Heart right ventricle (tissue), 16 donors: ENCODE data around the gene EEF1G. TPM values are rescaled to one million over a fixed set of nuclear protein-coding genes. Genes with fewer than 3 reads are reported as not detected.

Source experiments
- ATAC-seq, 8 donors: fragments of 200-7000 bp; cut with Tn5 transposase; one replicate each; pipeline ENCODE4 v1.9.1; 2020; ENCODE audit warnings: mild to moderate bottlenecking in 8 of 8, moderate library complexity in 8 of 8, moderate number of reproducible peaks in 1 of 8
- DNase-seq, 2 donors: peaks; one replicate each; pipeline ENCODE4 v3.0.0-alpha.2; 2020
- H3K27ac ChIP-seq, 10 donors: fragments of 200-600 bp; sonication (generic) in 2 of 10; one replicate each; pipeline versions ENCODE4 v1.5.0 to v1.8.0; 2020 to 2022; ENCODE audit warnings: mild to moderate bottlenecking in 3 of 10
- H3K27me3 ChIP-seq, 7 donors: fragments of 200-600 bp; one replicate each; pipeline ENCODE4 v1.8.0; 2021 to 2022; ENCODE audit warnings: mild to moderate bottlenecking in 2 of 7
- H3K36me3 ChIP-seq, 9 donors: fragments of 200-600 bp; sonication (generic) in 1 of 9; one replicate each; pipeline versions ENCODE4 v1.5.0 to v1.8.0; 2020 to 2022; ENCODE audit warnings: mild to moderate bottlenecking in 2 of 9
- H3K4me1 ChIP-seq, 9 donors: fragments of 200-600 bp; sonication (generic) in 1 of 9; one replicate each; pipeline versions ENCODE4 v1.5.0 to v1.8.0; 2020 to 2022; ENCODE audit warnings: mild to moderate bottlenecking in 4 of 9
- H3K4me3 ChIP-seq, 10 donors: fragments of 200-600 bp; sonication (generic) in 2 of 10; one replicate each; pipeline versions ENCODE4 v1.5.0 to v1.8.0; 2020 to 2022; ENCODE audit warnings: mild to moderate bottlenecking in 7 of 10, moderate library complexity in 2 of 10
- H3K9me3 ChIP-seq, 11 donors: fragments of 200-600 bp in 10 of 11; sonication (generic) in 2 of 11; one replicate each; pipeline versions ENCODE4 v1.5.0 to v1.8.0; 2013 to 2022; ENCODE audit warnings: mild to moderate bottlenecking in 2 of 11, control low read depth in 1 of 11, moderate library complexity in 1 of 11
- WGBS, 2 donors: extraction: QIAGEN DNeasy Blood & Tissue Kit; methylation state at CpG; one replicate each; pipeline ENCODE4 v1.1.7; 2013; ENCODE audit warnings: inconsistent platforms in 1 of 2; 5-methylcytosine and 5-hydroxymethylcytosine counted together
- intact Hi-C, 10 donors: fragments of 100-400 bp; cut with DNase I; formaldehyde crosslinking; loops; one replicate each; pipeline versions ENCODE4 v1.11.1 to v1.14.2; 2022
- polyA plus RNA-seq, 2 donors: library from polyadenylated mRNA; stranded (reverse); fragments of 200-250 nt; gene quantifications; one replicate each; pipeline ENCODE4 v1.2.3, GENCODE V29; 2013
- total RNA-seq, 10 donors: library from RNA; stranded (reverse); fragmentation: NEBNext Ultra II Directional in 3 of 10; extraction: Animal tissue kit (Norgen Biotek cat#: 25700) in 3 of 10; gene quantifications; one replicate each; pipeline versions ENCODE4 v1.2.1 to v1.2.4, GENCODE V29; 2021 to 2023
- TF ChIP-seq, protein P1 (sequence below), 9 donors: fragments of 200-600 bp; sonication (generic) in 2 of 9; IDR thresholded peaks; one replicate each; pipeline versions ENCODE4 v1.5.0 to v1.8.0; 2021 to 2022; ENCODE audit warnings: antibody characterized with exemption in 9 of 9, mild to moderate bottlenecking in 5 of 9, moderate library complexity in 1 of 9
- donor health status: Arrhythmogenic right ventricular cardiomyopathy.
- donor health status: ischemic (EF 13 %, LVEDD 7.1; RV severe dilation, severe dysfunction).
- donor health status: healthy with polysubstance abuse.
- donor health status: DM: no; HTN: yes; CAD: no.
- donor health status: DM: no; HTN: no; CAD: no.
- donor health status: ischemic (EF 25% LVEDD 6.9; RV normal size, moderate dysfunction).
- donor health status: ischemic (EF 25% LVEDD 5.7; RV mildly dilated, moderate dysfunction).
- donor health status: healthy.
- donor health status: DM: yes; HTN: yes; CAD: no.
- donor health status: Ischemic cardiomyopathy.
- donor health status: ischemic (EF 35%, LVEDD 5.7; RV mildly dilated, moderate dysfunction).
- donor health status: nonischemic (EF 11% LVEDD 7.7; RV severe dilation, severe dysfunction).
- donor health status: DM: yes; HTN: yes; CAD: no.
- donor health status: PGD.
- donor health status: ischemic (EF 29% LVEDD 5.4; RV normal size, mild dysfunction).
- donor health status: nonischemic (EF 23%, LVEDD 6.1; RV moderate dilation, normal function).

Gene EEF1G
- total and polyA plus RNA-seq, 12 donors, result 555 to 1,173 (median 1,002) TPM

DNA sequence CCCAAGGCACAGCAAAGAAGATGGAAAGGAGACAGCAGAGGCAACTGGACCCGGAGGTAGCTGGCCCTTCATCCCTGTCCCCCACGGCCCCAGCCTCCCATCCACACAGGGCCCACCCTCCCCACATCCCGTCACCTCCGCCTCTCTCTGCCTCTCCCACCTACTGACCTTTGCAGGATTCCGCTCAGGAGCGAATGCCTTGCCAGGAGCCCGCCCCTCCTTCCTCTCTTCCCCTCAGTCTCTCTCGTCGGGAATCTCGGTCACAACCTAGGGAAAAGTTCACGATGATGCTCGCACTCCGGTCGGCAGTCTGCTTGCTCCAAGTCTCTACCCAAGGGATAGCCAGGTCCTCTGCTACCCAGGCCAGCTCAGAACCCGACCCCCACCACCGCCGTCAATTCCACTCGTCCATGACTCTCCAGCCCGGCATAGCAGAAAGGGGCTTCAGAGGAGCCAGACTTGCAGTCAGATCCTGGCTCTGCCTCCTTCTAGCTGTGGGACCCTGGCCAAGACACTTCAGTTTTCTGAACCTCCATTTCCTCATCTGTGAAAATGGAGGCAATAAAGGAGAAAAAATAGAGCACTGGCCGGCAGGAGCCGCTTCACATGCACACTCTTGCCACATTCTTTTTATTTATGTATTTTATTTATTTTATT is 37.3 kb downstream of the EEF1G start:
- H3K27ac ChIP-seq, result peak overlapping the region in 9 of 10 donors; percentile 10 to 100 (median 43)
- peaks cover 0 to 72% (median 46%) of the 10 kb centered on the region in 9 donors for H3K36me3 ChIP-seq
- ATAC-seq (peak in 4 of 8 donors; percentile 9 to 50 (median 27)), DNase-seq (no peak)
- WGBS, 2 donors, result 38% methylated on average over 20 to 21 of the region's 21 CpGs
- H3K4me3 ChIP-seq, result peak overlapping the region in 2 of 10 donors; percentile 6 to 9
- peaks cover 44 to 68% (median 57%) of the 10 kb centered on the region in 9 donors for H3K4me1 ChIP-seq
- no peaks in the 10 kb centered on the region for H3K27me3 ChIP-seq
- intact Hi-C loops, result no loop called here
- no peaks in the 10 kb centered on the region for H3K9me3 ChIP-seq
- TF ChIP-seq, protein P1, sequence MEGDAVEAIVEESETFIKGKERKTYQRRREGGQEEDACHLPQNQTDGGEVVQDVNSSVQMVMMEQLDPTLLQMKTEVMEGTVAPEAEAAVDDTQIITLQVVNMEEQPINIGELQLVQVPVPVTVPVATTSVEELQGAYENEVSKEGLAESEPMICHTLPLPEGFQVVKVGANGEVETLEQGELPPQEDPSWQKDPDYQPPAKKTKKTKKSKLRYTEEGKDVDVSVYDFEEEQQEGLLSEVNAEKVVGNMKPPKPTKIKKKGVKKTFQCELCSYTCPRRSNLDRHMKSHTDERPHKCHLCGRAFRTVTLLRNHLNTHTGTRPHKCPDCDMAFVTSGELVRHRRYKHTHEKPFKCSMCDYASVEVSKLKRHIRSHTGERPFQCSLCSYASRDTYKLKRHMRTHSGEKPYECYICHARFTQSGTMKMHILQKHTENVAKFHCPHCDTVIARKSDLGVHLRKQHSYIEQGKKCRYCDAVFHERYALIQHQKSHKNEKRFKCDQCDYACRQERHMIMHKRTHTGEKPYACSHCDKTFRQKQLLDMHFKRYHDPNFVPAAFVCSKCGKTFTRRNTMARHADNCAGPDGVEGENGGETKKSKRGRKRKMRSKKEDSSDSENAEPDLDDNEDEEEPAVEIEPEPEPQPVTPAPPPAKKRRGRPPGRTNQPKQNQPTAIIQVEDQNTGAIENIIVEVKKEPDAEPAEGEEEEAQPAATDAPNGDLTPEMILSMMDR (IDR thresholded peaks at IDR 0.05), result no peak

DNA sequence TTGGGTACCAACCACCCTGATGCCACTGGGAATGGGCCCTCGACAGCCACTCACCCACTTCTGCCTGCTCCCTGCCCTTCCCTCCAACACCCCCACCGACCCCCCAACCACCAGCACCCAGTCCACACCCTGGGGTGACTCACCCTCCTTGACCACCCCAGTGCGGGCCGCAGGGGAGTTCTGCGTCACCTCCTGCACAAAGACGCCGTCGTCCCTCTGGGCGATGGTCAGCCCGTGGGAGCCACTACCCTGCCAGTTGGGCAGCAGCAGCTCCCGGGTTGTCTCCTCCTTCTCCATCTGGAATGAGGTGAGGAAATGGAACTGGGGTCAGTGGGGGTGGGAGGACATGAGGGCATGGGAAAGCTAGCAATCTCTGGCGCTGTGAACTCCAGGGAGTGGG is 37.9 kb downstream of the EEF1G start:
- no peak overlapping the region for H3K4me3 ChIP-seq
- WGBS, 2 donors, result 72 to 73% methylated on average over 12 of the region's 12 CpGs
- H3K27me3 ChIP-seq, result no peaks in the 10 kb centered on the region
- H3K27ac ChIP-seq, result peak overlapping the region in 6 of 10 donors; percentile 9 to 100 (median 46)
- no peak for ATAC-seq
- intact Hi-C loops, result no loop called here
- peaks cover 41 to 62% (median 50%) of the 10 kb centered on the region in 9 donors for H3K4me1 ChIP-seq
- no peak for DNase-seq
- H3K36me3 ChIP-seq, result peaks cover 0 to 79% (median 53%) of the 10 kb centered on the region in 9 donors
- TF ChIP-seq, protein P1 (IDR thresholded peaks at IDR 0.05), result no peak
- no peaks in the 10 kb centered on the region for H3K9me3 ChIP-seq

DNA sequence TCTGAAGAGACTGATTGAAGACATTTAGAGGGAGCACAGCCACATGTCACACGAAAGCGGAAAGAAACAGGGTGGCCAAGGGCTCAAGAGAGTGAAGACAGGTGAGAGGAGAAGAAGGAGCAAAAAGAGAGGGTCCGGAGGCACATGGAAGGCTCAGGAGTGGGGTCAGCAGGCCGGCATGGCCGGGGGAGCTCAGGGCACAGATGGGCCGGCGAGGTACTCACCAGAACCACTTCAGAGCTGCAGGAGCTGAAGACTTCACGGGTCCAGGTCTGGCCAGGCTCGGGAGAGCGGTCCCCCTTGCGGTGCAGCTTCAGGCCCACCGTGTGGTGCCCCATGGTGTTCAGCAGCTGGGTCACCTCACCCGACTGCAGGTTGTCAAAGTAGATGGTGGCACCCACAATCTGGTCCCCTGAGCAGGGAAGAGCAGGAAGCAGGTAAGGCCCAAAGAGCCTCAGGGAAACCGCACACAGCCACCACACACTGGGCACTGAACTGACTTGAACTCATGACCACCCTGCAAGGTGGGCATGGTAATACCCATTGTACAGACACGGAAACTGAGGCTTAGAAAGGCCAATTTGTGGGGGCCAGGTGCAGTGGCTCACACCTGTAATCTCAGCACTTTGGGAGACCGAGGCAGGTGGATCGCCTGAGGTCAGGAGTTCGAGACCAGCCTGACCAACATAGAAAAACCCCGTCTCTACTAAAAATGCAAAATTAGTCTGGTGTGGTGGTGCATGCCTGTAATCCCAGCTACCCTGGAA is 38.7 kb downstream of the EEF1G start:
- WGBS, 2 donors, result 90 to 94% methylated on average over 19 of the region's 19 CpGs
- intact Hi-C loops, result no loop called here
- Histone ChIP-seq H3K36me3 (peaks cover 0 to 87% (median 57%) of the 10 kb centered on the region in 9 donors), H3K4me3 (no peak overlapping the region), H3K9me3 (no peaks in the 10 kb centered on the region), H3K27me3 (no peaks in the 10 kb centered on the region), H3K27ac (no peak overlapping the region), H3K4me1 (peaks cover 33 to 54% (median 42%) of the 10 kb centered on the region in 9 donors)
- no peak for DNase-seq
- no peak for ATAC-seq
- TF ChIP-seq, protein P1 (IDR thresholded peaks at IDR 0.05), result no peak

DNA sequence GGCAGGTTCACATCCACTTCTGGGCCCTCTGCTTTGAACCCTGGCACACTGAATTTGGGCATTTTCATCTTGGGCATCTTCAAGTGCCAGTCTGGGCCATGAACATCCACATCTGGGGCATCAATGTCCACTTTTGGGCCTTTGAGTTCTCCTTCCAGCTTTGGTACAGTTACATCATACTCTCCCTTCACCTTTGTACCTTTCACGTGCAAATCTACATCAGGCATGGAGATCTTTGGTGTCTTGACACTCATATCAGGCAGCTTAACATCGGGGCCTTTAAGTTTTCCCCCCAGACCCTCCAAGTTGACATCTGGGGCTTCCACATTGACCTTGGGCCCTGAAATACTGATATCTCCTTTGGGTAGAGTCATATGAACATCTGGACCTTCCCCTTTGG is 41.6 kb downstream of the EEF1G start:
- H3K4me3 ChIP-seq, result no peak overlapping the region
- peaks cover 11 to 26% (median 13%) of the 10 kb centered on the region in 9 donors for H3K4me1 ChIP-seq
- H3K9me3 ChIP-seq, result no peaks in the 10 kb centered on the region
- WGBS, 2 donors, result 95 to 97% methylated on average over 2 of the region's 2 CpGs
- no peak overlapping the region for H3K27ac ChIP-seq
- ATAC-seq (no peak), DNase-seq (no peak)
- TF ChIP-seq, protein P1 (IDR thresholded peaks at IDR 0.05), result no peak
- H3K27me3 ChIP-seq, result no peaks in the 10 kb centered on the region
- peaks cover 6 to 100% (median 73%) of the 10 kb centered on the region in 9 donors for H3K36me3 ChIP-seq
- intact Hi-C loops, result no loop called here
